Measurements from ENCODE around the gene GYPC.

GRCh38 chr2:126653761-126654160 lies 2.2 kb upstream of the GYPC start:
- no peak for TF ChIP-seq POLR2A (IDR thresholded peaks at IDR 0.05; ENCODE audit: low read depth, low read length)
- no peak for TF ChIP-seq POLR2AphosphoS5 (IDR thresholded peaks at IDR 0.05; ENCODE audit: low read depth, low read length)
- no peak for TF ChIP-seq TAF1 (IDR thresholded peaks at IDR 0.05; ENCODE audit: low read depth, low read length)
- TF ChIP-seq POU2F2 (IDR thresholded peaks at IDR 0.05; ENCODE audit: low read depth, low read length): no peak
- no peak for TF ChIP-seq PAX5 (IDR thresholded peaks at IDR 0.05; ENCODE audit: insufficient read depth, low read length, severe bottlenecking)

All from GM12891 (cell line).